Muscle of back (tissue), 11 donors: ENCODE measurements around the gene HMCN2. TPM values are rescaled to one million over a fixed set of nuclear protein-coding genes. Genes with fewer than 3 reads are reported as not detected.
A peak's percentile ranks its signal among the peaks of the same experiment; 100 is the strongest.

Source experiments
- DNase-seq, 3 donors: peaks; one replicate each; pipeline versions ENCODE4 v3.0.0 to v3.0.0-alpha.2; 2013
- polyA plus RNA-seq, 10 donors: library from polyadenylated mRNA; unstranded; fragments of 120-200 nt; gene quantifications; one replicate each; pipeline ENCODE4 v1.2.1, GENCODE V29; 2013; ENCODE audit not compliant: insufficient read length in 10 of 10

HMCN2 gene
- polyA plus RNA-seq, 10 donors: 4.8 to 21.1 (median 10.9) TPM

DNA sequence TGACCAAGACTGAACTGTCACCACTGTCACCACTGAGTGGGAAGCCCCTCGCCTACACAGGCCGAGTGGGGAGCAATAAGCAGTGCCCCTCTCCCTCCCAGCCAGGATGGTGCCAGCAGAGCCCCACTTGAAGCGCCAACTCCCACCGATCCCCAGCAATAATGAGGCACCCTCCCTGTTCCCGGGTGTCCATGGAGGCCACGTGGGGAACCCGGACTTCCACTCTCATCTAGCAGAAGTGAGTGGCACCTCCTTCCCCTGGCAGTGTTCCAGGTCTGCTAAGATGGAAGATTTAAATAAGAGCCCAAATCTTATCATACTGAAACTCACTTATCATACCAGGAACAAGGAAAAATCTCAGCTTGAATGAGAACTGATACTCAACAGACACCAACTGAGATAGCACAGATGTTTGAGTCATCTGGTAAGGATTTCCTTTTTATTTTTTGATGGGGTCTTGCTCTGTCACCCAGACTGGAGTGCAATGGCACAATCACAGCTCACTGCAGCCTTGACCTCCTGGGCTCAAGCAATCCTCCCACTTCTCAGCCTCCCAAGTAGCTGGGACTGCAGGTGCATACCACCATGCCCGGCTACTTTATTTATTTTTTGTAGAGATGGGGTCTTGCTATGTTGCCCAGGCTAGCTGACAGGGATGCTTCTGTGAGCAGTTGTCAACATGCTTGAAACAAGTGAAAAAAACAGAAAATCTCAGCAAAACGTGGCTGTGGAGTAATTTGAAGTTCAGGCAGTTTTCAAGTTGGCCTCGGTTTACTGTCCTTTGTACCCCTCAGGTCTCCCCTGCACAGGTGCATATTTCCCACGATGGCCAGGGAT lies 149.6 kb downstream of the HMCN2 start:
- no peak for DNase-seq

DNA sequence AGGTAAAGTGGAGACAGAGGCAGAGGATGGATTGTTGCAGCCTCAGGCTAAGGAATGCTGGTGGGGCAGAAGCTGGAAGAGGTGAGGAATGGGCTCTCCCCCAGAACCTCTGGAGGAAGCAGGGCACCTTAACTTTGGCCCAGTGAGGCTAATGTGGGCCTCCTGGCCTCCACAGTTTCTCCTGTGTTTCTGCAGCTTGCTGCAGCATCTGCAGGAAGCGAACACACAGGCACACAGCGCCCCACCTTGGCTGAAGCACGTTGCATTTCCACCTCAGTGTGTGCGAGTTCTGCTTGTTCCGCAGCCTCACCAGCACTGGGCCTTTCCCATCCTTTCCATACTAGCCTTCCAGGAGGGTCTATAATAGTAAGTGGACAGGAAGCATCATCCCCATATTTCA lies 152.0 kb downstream of the HMCN2 start:
- no peak for DNase-seq

DNA sequence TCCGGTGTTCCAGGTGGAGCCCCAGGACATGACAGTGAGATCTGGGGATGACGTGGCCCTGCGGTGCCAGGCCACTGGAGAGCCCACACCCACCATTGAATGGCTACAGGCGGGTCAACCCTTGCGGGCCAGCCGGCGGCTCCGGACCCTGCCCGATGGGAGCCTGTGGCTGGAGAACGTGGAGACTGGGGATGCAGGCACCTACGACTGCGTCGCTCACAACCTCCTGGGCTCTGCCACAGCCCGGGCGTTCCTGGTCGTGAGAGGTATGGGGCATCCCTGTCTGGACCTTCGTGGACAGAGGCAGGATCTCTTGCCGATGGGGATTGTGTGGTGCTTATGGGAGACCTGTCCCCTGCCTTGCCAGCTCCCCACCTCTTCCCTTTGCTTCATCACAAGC lies 153.2 kb downstream of the HMCN2 start:
- DNase-seq: no peak

DNA sequence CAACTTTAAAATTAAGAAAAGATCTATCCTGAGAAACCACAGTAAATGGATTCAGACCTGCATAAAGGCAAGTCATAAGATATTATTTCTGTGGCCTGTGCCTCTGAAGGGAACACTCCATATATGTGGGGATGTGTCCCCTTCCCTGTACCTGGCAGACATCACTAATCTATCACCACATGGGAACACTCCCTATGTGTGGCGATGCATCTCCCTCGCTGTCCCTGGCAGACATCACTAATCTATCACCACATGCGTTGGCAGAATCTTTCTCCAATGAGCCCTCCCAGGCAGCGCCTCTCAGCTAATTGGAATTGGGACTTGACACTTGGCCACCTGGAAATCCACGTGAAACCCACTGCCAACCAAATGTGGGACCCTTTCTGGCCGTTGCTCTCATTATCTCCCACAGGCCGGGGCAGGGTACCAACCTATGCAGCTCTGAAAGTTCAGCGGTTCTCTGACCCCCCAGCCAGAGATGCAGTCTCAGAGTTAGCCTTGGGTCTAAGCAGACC lies 154.0 kb downstream of the HMCN2 start:
- DNase-seq: no peak

DNA sequence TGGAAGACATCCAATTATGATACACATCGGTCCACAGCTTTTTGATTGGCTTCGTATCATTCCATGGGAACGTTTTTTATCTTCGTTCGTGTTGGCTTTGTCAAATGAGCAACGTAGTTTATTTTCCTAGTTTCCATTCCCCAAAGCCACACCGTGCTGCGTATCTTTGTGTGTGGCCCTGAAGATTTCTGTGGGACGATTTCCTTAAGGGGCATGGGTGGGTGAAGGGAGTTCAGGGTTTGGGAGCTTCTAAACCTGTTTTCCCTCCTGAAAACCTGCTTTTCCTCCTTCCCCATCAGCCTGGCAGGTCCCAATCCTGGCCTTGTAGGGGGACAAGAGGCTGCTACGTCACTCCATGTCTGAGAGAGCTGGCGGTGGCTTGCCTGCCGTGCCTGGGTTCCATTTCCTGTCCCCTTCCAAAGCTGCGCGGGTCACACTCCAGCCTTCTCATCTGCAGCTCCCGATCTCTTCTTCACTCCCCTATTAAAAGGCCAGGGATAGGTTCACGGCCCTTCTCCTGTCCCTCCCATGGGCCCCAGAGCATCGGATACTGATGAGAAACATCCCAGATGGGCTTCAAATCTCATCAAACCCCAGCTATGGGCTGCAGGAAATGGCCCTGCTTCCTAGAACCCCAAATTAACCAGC lies 155.7 kb downstream of the HMCN2 start:
- DNase-seq: no peak

DNA sequence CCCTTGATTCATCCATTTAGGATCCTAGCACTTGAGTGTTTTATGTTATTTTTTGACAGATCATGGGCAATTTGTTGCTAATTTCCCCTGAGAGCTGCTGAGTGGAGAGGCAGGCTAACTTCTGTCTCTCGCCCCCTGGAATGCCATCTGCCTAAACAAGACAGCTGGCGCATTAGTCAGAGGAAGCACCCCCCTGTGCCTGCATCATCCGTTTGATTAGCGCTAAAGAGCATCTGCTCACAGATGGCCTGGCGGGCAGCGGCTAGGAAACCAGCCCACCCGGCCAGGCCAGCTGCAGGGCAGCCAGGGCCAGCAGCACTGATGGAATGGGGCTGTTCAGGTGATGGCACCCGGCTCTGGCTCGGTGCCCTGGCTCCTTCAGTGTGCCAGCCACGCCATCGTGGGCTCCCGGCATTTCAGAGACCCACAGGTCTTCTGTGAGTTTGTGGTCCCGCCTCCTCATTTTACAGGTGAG lies 156.3 kb downstream of the HMCN2 start:
- peak; percentile 42 to 77 (median 56) for DNase-seq

DNA sequence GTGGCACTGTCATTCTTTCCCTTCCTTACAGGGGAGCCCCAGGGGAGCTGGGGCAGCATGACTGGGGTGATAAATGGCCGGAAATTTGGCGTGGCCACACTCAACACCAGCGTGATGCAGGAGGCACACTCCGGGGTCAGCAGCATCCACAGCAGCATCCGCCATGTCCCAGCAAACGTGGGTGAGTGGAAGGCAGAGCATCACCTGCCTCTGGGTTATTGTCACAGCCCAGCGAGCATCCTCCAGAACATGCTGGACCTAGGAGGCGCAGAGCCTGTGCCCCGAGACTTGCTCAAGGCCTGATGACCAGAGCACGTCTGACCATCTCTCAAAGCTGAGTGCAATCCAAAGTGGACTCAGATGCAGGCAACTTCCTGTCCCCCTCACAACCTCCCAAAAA lies 157.0 kb downstream of the HMCN2 start:
- no peak for DNase-seq

DNA sequence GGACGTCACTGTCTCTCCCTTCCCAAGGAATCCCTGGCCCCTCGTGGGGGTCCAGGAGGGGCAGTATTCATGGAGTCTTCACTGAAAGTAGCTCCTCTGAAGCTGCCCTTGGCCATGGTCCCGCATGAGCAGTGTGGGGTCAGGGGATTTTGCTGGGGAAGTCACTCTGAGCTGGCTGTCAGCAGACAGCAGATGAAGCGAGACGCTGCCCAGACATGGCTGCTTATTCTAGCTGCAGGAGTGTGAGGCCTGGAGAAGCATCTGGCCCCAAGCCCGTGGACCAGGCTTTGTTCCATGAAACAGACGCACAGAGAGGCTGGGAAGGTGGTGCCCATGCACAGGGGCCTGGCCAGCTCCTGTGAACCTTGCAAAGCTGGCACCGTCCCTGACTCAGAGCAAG lies 157.7 kb downstream of the HMCN2 start:
- DNase-seq: peak in 2 of 3 donors; percentile 45 to 69

DNA sequence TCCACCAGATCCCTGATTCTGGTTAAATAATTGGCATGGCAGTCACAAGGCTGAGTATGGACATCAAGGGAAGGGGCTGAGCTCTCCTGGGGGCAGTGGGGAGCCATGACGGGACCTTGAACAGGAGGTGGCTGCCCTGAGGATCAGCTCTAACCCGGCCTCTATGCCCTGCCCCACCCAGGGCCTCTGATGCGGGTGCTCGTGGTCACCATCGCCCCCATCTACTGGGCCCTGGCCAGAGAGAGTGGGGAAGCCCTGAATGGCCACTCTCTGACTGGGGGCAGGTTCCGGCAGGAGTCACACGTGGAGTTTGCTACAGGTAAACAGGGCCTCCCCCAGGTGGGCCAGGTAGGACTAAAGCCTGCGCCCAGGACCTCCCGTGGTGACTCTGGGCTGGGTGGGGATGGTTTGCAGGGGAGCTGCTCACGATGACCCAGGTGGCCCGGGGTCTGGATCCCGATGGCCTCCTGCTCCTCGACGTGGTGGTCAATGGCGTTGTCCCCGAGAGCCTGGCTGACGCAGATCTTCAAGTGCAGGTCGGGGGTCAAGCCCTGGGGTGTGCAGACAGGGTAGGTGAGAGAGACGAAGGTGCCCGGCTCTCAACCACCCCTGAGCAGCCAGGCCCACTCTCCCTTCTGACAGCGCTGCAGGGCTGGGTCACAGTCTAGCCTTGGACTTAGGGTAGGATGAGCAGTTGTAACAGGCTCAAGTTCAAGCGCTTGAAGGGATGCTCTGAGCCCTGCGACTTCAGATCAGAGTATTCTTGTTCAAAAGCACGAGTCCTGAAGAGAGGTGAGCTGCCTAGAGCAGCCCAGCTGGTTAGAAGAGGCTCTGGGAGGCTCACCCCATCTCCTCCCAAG lies 159.3 kb downstream of the HMCN2 start:
- no peak for DNase-seq

DNA sequence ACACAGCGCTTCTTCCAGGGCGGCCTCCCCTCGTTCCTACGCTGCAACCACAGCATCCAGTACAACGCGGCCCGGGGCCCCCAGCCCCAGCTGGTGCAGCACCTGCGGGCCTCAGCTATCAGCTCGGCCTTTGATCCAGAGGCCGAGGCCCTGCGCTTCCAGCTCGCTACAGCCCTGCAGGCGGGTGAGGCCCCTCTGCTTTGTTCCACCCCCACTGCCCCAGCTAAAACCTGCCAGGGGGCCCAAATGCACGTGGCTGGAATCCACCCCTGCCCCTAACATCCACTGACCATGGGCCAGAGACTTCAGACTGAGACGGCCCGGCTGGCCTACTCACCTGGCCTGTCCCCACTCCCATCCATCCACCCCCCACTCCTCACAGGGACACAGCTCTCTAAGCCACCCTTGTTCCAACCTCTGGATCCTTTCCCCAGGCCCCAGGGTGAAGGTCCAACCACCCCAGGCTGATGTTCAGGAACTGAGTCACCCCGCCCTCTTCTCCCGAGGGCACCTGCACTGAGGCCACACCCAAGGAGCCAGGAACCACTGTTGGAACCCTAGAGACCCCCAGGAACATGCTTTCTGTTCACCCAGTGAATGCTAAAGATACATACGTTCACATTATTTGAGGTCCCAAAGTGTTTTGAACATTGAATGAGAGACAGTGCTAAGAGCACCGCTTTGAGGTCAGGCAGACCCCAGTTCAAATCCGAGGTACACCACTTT lies 160.3 kb downstream of the HMCN2 start:
- DNase-seq: no peak

DNA sequence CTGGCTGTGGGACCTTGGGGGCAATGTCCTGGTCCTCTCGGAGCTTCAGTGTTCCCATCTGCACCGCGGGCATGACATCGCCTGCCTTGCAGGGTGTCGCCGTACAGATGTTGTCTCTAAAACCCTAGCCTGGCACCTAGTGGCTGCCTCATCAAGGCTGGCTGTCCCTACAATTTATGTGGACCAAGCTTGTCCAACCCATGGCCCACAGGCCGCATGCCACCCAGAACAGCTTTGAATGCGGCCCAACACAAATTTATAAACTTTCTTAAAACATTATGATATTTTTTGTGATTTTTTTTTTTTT lies 160.9 kb downstream of the HMCN2 start:
- DNase-seq: no peak

DNA sequence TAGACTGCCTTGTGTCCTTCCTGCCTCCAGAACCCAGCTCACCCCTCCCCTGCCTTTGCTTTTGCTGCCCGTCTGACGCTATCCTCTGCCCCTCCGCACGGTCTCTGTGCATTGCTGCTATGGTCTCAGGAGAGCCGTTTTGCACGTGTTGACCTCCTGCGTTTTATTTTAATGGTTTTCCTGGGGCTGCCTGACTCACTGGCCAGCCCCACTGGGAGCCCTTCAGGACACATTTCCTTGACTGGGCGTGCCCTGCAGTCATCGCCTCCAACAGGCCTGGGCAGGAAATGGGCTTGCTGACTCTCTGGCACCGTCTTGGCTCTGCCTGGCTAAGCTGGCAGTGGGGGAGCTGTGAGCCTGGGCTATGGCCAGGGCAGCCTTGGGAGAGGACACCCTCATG lies 161.3 kb downstream of the HMCN2 start:
- peak in 1 of 3 donors; percentile 19 for DNase-seq

DNA sequence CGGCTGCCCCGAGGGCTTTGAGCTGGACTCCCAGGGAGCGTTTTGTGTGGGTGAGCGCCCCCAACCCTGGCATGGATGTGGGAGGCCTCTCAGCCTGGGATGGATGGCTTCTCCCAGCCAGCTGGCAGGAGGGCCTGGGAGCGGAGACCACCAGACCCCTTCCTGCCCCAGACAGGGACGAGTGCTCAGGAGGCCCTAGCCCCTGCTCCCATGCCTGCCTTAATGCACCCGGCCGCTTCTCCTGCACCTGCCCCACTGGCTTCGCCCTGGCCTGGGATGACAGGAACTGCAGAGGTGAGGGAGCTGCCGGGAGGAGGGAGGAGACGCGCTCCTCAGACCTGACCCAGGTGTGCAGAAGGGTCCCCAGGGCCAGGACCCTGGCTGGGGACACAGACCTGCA lies 161.8 kb downstream of the HMCN2 start:
- DNase-seq: no peak

DNA sequence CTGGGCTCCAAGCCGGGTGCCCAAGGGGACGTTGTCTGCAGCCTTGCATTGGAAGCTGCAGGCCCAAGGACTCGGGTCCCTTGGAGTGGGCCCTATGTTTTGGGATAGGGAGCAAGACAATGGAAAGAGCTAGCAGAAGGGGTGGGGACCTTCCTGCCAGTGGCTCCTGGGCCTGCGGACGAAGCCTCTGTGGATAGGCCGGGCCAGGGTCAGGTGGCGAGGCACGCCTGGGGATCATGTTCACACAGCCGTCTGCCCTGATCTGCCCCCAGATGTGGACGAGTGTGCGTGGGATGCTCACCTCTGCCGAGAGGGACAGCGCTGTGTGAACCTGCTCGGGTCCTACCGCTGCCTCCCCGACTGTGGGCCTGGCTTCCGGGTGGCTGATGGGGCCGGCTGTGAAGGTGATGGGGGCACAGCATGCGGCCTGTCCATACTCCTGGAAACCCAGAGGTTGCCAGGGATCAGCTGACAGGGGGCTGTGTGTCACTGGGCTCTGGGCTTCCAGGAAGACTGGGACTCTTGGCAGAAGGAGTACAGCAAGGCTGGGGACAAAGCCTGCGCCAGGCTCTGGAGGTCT lies 162.6 kb downstream of the HMCN2 start:
- DNase-seq: no peak

DNA sequence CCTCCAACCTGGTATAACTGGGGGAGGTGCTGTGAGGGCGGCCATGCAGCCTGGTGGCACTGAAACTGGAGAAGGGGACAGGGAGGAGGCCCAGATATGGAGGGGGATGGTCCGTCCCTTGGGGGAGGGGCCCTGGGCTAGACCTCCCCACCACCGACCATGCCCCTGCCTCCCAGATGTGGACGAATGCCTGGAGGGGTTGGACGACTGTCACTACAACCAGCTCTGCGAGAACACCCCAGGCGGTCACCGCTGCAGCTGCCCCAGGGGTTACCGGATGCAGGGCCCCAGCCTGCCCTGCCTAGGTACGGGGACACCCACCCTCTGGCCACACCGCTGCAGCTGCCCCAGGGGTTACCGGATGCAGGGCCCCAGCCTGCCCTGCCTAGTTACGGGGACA lies 163.8 kb downstream of the HMCN2 start:
- DNase-seq: no peak

DNA sequence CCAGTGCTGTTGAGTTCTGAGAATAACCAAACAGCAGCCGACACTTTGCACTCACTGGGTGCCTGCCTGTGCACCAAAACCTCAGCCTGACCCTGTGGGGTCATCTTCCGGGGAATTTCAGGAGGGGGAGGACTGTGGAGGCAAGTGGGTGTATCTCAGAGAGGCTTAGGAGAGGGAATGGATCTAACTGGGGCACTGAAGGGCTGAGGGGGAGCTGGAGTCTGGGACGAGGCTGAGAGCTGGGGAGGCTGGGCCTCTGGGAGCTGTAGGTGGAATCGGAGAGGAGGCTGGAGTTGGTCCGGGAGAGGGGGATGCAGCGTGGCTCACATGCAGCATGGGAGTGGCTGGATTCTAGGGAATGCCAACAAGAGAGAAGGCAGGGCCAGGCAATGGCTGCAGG lies 164.3 kb downstream of the HMCN2 start:
- DNase-seq: no peak

DNA sequence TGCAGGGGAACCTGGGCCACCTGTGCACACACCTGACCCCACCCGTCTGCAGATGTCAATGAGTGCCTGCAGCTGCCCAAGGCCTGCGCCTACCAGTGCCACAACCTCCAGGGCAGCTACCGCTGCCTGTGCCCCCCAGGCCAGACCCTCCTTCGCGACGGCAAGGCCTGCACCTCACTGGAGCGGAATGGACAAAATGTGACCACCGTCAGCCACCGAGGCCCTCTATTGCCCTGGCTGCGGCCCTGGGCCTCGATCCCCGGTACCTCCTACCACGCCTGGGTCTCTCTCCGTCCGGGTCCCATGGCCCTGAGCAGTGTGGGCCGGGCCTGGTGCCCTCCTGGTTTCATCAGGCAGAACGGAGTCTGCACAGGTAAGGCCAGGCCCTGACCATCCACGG lies 164.7 kb downstream of the HMCN2 start:
- DNase-seq: no peak

DNA sequence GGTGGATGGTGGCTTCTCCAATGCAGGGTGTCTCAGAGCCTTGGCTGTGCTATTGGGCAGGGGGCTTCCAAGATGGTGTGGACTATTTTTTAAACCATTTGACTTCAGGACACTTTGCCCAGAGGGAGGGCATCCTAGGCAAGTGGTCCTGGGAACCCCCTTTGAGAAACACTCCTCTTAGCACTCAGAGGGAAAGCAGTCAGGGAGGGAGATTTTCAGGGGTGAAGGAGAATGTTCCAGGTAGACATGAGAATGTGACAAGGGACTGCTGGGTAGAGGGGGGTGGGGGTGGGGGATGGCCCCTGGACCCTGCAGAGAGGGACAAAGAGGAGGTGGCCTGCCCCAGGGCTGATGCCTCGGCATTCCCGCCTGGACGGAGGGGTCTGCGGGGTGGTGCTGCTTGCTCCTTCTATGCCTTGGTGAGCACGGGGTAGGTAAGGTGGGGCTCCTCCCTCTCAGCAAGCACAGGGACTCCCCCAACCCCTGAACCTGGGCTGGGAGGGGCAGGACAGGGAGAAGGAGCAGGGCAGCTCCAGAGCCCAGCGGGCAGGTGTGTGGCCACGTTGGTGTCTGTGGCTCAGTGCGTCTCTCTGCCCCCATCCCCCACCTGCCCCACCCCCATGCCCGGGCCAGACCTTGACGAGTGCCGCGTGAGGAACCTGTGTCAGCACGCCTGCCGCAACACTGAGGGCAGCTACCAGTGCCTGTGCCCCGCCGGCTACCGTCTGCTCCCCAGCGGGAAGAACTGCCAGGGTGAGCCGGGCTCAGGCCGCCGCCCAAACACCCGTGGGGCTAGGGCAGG lies 165.4 kb downstream of the HMCN2 start:
- DNase-seq: no peak

DNA sequence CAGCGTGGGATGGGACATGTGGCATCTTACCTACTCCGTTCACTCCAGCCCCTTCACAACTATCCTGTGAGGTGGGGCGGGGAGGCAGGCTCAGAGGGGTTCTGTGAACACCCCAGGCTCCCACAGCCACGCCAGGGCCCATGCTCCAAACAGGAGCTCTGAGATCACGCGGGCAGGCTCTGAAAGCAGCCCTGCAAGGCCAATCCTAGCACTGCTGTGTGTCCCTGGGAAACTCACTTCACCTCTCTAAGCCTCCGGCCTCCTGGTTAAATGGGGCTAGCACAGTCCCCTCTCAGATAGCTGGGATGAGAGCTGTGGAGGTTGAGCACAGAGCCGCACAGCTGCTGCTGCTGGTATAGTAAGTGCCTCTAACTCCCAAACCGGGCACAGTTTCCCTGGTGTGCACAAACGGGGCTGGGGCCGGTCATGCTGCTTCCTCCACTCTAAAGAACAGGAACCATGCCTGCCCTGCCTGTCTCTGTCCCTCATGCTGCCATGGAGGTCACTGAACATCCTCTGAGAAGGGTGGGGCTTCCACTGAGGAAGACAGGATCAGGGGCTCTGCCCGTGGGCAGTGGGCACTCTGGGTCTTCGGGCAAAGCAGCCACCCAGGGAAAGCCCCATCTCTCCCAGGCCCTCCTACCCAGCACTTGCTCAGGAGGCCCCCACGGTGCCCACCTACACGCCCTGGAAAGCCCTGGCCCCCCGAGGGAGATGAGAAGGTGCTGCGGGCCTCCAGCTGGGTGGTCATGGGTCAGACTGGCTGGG lies 166.2 kb downstream of the HMCN2 start:
- DNase-seq: no peak

DNA sequence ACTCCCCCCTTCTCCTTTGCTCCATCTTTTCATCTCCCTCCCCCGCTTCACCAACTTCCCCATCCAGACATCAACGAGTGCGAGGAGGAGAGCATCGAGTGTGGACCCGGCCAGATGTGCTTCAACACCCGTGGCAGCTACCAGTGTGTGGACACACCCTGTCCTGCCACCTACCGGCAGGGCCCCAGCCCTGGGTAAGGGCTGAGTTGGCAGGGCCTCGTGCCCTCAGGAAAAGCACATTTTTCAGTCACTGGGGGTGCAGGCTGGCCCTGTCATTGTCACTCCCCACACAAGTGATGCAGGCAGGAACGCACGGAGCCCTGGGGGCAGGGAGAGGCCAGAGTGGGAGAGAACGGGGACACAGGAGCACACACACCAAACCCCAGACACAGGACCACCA lies 166.8 kb downstream of the HMCN2 start:
- no peak for DNase-seq
